Measurements from ENCODE around the gene OSTF1.

Gene OSTF1

DNA sequence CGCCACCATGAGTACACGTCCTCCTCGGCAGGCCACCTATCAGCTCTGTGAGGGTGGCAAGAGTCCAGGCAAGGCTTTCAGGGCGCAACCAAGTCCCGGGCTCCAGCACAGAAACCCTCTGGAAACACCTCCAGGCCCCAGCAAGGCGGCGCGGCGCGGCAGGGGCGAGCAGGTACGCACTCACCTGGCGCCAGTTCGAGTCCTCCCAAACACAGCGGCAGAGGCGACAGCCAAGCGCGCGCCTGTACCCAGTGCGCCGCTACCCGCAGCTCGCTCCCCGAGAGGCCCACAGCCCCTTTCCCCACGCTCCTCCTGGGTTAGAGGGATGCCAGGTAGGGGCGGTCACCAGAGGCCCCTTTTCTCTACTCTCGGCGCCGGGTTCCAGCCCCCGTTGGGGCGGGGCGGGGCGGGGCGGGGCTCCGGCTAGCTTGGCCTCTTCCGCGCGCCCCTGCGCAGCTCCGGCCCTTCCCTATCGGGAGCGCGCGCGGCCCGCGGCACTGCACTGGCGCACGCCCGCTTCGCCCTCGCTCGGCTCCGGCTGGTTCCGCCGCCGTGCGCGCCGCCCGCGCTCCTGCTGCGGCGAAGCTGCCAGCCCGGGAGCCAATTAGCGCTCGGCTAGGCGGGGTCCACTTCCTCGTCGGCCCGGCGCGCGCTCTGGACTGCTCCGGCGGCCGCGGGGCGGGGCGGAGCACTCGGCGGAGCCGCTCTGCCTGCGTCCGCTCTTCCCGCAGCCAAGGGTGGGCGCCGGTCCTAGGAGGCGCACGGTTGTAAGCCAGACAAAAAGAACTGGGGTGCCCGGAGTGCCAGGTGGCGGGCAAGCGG, at the start of gene OSTF1, which contains the start of gene NMRK1:
OSTF1 (plus strand) TSS at position 691 of the 822 bp plus-strand sequence. CDS start 179 bp downstream, outside the sequence.
NMRK1 (minus strand) TSS at position 332 of the 822 bp plus-strand sequence. CDS start 5,040 bp downstream, outside the sequence.
- DNase-seq (ENCODE audit: low read depth in 2 of 2), result peak; percentile 69 to 78

DNA sequence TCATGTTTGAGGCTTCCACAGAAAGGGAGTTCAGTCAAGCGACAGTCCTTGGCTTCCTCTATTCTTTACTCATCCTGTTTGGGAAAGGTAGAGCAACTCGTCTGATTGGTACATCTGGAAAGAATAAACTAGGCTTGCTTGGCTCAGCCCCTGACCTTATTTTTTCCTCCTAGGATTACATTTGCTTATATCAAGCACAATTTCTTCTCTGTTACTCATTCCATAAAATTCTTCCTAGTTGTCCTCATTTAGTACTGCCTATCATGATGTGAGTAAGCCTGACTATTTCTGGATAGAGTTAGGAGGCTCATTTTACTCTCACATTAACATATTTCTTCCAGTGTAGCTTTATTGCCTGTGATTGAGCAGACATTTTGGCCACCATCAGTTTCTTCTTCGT, 49.3 kb upstream of the OSTF1 start:
- no peak for DNase-seq (ENCODE audit: low read depth in 2 of 2)

DNA sequence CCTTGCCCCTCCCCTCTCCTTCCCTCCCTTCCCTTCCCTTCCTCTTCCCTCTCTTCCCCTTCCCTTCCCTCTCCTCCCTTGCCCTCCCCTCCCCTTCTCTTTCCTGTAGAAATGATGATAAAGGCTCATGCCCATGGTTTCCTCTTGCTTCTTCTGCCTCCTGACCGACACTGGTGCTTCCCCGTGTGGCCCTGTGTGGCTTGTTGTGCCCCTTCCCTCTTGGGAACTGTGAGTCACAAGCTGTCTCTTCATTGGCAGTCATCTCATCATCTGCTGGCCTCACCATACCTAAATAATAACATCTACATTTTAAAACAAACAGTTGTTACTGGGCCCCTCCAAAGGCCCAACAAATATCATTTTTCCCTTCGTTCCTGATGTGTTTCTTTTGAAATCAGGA, 48.5 kb upstream of the OSTF1 start:
- no peak for DNase-seq (ENCODE audit: low read depth in 2 of 2)

GRCh38 chr9:75041041-75041440, 47.3 kb upstream of the OSTF1 start:
- DNase-seq (ENCODE audit: low read depth in 2 of 2), result no peak

- no peak for DNase-seq (ENCODE audit: low read depth in 2 of 2)
These were observed 41.5 kb upstream of the OSTF1 start for GRCh38 chr9:75046725-75047345.

GRCh38 chr9:75047506-75047905, 40.8 kb upstream of the OSTF1 start:
- no peak for DNase-seq (ENCODE audit: low read depth in 2 of 2)

DNA sequence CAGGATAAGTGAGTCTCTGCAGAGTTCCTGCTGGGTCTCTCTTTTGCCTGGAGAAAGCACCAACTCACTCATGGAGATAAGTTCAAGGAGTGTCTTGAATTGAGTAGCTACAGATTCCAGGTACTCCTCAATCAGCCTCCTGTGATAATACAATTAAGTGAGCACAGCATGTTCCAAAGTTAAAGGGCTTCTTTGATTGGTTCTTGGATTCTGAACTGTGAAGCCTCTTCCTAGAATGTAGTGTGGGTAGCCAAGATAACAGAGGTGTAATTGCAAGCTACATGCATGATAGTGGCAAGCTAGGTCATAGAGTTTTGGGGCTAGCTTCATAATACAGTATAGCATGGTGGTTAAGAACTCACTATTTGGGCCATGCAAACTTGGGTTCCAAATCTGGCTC, 37.0 kb upstream of the OSTF1 start:
- DNase-seq (ENCODE audit: low read depth in 2 of 2), result no peak

- DNase-seq (ENCODE audit: low read depth in 2 of 2), result no peak
These were observed 34.4 kb upstream of the OSTF1 start for GRCh38 chr9:75053869-75054268.

- DNase-seq (ENCODE audit: low read depth in 2 of 2), result no peak
These were observed 33.8 kb upstream of the OSTF1 start for GRCh38 chr9:75054368-75055001.

GRCh38 chr9:75061169-75061568, 27.1 kb upstream of the OSTF1 start:
- DNase-seq (ENCODE audit: low read depth in 2 of 2), result no peak

DNA sequence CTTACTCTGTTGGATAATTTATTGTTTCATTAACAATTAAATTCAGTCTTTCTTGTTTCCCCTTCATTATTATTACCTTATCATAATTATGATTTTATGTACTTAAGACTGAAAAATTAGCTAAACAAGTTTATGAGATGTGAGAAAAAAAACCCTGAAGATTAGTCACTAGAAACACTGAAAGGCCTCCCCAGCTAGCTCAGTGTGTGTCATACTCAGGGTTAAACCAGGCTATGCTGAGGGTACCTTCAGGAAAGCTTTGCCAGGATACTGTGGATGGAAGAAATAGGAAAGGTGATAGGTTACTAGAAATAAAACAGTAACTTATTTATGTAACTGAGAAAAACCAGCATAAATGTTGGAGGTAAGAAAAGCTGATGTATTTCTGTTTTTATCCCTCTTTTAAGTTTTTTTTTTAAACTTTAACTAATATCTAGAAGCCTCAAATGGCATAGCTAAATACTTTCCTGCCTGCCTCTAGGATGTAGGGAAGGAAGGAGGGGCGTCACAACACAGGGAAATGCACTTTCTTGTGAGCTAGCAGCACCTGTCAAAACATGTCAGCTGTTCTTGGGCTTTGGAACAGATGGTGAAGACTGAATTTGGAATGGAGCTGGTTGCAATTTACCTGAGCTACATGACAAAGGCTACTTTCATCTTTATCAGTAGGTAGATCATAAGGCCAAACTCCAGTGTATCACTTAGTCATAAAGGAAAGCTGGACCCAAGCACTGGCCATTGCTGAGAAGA, 24.6 kb upstream of the OSTF1 start:
- DNase-seq (ENCODE audit: low read depth in 2 of 2), result no peak

DNA sequence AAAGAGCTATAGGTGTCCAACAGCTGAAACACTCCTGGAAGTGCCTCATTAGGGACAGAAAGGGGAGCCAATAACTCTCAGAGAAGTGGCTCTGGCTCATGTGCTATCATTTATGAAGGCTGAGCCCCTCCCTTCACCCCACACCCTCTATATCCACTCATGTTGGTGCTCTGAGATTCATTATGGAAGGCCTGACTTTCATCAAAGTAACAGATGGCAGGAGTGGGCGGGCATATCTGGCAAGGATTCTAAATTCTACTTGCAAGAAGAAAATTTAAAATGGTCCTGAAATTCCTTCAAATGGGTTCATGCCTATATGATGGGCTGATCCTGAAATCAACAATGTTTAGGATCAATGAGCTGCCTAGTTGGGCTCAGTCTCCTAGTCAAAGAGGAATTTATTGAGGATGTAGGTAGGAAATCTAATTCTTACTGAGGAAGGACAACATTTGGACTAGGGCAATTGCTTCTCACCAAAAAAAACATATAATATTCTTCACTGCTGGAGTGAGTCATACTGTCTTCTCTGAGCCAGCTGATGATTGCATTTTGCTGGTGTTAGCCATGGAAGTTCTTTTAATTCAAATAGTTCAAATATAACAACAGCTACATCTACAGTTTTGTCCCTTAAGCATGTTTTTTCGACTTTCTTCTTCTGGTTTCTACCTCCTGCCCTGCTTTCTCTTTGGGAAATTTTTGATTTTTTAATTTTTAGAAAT, 23.8 kb upstream of the OSTF1 start:
- no peak for DNase-seq (ENCODE audit: low read depth in 2 of 2)

DNA sequence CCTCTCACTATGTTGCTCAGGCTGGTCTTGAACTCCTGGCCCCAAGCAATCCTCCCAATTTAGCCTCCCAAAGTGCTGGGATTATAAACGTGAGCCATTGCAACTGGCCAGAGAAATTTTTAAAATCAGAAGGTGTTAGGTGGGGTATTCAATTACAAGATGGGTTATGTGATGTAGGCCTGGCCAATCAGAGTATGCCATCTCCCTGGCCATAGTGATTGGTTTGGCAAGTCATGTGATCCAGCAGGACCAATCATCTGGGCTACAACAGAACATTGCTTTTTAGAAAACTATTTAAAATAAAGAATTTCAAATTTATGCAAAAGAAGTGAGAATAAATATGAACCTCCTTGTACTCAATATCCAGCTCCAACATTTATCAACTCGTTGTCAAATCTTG, 22.8 kb upstream of the OSTF1 start:
- DNase-seq (ENCODE audit: low read depth in 2 of 2), result no peak

DNA sequence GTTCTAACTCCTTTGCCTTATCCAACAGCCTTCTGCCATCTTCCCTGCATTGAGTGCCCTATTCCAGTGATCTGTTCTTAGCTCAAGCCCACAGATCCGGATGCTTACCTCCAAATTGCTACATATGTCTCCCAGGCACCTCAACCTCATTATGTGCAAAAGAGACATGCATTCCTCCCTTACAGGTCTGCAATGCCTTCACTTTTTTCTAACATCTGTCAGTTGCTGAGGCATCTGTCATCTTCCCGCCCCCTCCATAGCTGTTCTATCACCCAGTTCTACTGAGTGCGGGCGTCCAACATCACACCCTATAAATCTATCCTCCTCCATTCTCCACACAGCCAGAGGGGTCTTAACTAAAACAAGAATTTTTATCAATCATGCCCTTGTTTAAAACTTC, 20.4 kb upstream of the OSTF1 start:
- no peak for DNase-seq (ENCODE audit: low read depth in 2 of 2)

- no peak for DNase-seq (ENCODE audit: low read depth in 2 of 2)
These were observed 19.1 kb upstream of the OSTF1 start for GRCh38 chr9:75069171-75069570.

DNA sequence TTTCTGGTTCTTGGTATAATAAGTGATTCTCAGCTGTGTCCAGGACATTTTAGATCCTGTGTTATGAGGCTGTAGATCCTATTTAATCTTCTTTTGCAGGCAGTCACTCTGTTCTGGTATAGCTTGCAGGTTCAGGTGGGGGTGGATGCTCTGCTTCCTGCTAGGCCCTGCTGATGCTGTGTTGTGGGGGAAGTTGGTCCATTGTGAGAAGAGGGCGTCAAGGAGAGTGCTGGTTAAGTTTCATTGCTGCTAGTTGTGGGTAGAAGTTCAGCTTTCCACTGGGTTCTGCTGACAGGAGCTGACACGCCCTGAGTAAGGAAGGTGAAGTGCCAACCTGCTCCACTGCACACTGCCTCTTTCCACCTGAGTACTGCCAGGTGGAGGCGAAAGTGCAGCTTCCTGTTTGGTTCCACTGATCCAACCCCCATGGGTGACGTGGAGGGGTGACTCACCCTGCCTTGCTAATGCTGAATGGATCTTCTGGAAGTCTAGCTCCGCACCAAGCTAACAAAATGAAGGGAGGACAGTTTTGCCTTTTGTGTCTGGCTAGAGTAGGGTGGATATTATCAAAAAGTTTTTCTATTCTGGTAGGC, 16.7 kb upstream of the OSTF1 start:
- DNase-seq (ENCODE audit: low read depth in 2 of 2), result peak; percentile 25 to 44

DNA sequence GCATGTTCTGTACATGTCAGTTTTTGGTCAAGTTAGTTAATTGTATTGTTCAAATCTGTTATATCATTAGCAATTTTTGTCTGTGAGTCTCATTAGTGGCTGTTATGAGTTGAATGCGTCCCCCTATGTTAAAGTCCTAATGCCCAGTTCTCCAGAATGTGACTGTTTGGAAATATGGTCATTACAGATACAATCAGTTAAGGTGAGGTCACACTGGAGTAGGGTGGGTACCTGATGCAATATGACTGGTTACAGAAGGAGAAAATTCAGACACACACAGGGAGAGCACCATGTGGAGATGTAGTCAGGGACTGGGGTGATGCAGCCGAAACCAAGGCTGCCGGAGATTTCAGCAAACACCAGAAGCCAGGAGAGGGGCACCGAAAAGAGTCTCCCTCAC, 15.4 kb upstream of the OSTF1 start:
- no peak for DNase-seq (ENCODE audit: low read depth in 2 of 2)

GRCh38 chr9:75081632-75082031, 6.7 kb upstream of the OSTF1 start:
- DNase-seq (ENCODE audit: low read depth in 2 of 2), result no peak

GRCh38 chr9:75083188-75083970, 4.9 kb upstream of the OSTF1 start:
- no peak for DNase-seq (ENCODE audit: low read depth in 2 of 2)

DNA sequence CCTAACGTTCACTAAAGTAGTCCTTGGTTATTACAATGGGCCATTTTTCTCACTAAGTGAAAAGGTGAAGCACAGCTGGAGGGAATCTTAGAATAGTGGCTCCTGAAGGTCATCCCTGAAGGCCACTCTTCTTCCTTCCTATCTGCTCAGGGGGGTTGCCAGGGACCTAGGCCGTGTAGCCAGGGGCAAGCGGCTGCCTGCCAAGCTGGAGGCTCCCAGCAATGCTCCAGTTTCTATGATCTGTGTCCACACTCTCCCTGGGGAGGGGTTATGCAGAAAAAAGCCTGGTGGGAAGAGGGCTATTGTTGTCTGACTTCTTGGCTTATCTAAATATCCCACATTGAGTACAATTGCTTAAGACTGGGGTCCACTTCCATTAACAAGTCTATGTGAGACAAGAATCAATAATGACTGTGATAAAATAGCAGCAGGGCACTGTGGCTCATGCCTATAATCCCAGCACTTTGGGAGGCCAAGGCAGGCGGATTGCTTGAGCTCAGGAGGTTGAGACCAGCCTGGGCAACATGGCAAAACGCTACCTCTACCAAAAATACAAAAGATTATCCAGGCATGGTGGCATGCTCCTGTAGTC, 4.1 kb upstream of the OSTF1 start:
- no peak for DNase-seq (ENCODE audit: low read depth in 2 of 2)

Measured in stimulated activated CD4-positive, alpha-beta T cell treated with anti-CD3 and anti-CD28 coated beads, Interleukin-1b, Interleukin-23, amount 100 ng/mL, for 1 hour (primary cell).